Stimulated activated CD8-positive, alpha-beta memory T cell treated with anti-CD3 and anti-CD28 coated beads, Interleukin-4, amount 100 ng/mL, for 1 hour (primary cell): ENCODE data around the gene RIIAD1.
"Not testable (repeated sequence)": the region's sequence is repeated elsewhere in the genome, so short reads cannot be mapped to it uniquely, and the experiment has no call there.

ENCODE experiments used
- DNase-seq, 2 donors: peaks; one replicate each; pipeline ENCODE4 v3.0.0-alpha.2; 2020; ENCODE audit warnings: low read depth in 2 of 2, low spot score in 1 of 2

The RIIAD1 gene

DNA sequence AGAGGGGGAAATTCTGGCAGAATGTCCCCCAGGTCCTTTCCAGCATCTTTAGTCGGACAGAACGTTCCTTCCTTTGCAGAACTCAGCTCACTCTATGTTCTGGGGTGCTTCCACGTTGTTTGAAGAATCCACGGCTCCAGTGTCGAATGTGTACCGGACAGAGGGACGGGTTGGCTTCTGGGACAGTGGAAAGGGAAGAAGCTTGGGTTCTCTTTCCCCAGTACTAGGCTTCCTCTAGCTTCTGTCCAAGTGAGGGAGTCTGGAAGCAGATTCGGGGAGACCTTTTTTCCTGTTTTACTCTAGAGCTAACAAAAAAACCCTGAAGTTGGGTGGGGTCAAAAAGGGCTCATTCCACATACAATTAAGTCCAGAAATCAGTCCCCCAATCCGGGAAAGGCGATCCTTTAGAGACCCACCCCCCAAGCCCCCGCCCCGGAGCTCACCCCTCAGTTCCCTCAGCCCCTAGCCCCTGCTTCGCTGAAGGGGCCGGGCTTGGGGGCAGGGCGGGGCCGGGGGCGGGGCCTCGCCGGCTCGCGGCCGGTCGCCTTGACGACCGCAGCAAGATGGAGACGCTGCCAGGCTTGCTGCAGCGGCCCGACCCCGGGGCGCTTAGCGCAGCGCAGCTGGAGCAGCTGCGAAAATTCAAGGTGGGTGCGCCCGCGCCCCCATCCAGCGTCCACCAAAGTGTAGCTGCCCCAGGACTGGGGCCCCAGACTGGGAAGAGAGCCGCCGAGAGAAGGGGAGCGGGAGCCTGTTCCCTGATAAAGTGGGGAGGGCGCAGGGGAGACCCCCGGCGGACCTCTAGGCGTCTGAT is at the start of gene RIIAD1:
Gene RIIAD1, plus strand, starts transcription at position 549 of the 814 bp plus-strand sequence. Its CDS starts 15 bp downstream, at position 564.
- no peak for DNase-seq

GRCh38 chr1:151673407-151673806 is 47.9 kb upstream of the RIIAD1 start:
- DNase-seq: no peak

- no peak for DNase-seq
Measured at GRCh38 chr1:151680391-151680790, 40.9 kb upstream of the RIIAD1 start.

DNA sequence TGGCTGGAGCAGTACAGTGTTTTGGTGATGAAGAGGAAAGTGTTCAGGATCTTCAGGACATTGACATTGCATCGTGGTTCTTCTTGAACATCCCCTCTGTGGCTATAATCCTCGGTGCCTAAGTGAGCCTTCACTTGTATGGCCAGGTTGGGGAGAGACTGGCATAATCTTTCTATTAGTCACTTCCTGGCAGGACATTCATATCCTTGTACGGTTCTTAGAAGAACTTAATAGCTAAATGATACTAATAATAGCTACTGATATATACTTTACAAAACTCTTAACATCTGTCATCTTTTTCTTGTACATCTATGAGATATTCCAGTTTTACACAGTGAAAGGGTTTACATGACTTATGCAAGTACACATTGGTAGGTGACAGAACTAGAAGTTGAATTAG is 40.5 kb upstream of the RIIAD1 start:
- no peak for DNase-seq

DNA sequence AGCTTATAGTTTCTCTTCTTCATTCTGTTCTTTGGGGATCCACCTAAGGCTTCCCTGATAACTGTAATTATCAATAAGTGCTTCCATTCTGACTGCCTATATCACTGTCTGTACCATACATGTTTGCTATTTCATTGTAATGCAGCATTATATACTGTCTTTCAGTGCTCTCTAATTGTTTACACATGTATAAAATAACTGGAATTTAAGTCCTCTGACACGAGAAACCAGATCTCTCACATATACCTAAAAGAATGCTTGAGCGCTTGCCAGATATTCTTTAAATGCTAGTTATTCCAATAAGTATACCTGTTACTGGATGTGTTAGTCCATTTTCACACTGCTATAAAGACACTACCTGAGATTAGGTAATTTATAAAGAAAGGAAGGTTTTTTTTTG is 39.4 kb upstream of the RIIAD1 start:
- no peak for DNase-seq

DNA sequence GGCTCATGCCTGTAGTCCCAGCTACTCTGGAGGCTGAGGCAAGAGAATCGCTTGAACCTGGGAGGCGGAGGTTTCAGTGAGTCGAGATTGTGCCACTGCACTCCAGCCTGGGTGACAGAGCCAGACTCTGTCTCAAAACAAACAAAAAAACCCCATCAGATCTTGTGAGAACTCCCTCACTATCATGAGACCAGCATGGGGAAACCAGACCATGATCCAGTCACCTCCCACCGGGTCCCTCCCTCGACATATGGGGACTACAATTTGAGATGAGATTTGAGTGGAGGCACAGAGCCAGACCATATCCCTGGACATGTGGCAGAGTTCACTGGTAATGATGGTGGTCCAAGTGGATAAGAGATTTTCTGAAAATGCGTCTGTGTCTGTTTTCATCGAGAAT is 38.4 kb upstream of the RIIAD1 start:
- DNase-seq: not testable (repeated sequence)

DNA sequence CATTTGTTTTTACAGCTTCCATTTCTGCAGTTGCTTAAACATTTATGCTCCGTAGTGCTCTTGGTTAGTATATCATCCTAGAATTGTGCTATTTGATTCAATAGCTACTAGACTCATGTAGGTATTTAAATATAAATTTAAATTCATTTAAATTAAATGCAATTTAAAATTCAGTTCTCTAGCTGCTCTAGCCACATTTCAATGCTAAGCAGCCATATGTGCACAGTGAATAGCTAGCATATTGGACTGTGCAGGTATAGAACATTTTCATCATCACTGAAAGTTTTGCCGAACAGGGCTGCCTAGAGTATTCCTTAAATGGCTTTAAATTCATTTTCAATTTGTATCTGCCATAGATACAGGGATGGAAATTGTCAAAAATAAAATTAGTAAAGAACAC is 37.2 kb upstream of the RIIAD1 start:
- DNase-seq: no peak

DNA sequence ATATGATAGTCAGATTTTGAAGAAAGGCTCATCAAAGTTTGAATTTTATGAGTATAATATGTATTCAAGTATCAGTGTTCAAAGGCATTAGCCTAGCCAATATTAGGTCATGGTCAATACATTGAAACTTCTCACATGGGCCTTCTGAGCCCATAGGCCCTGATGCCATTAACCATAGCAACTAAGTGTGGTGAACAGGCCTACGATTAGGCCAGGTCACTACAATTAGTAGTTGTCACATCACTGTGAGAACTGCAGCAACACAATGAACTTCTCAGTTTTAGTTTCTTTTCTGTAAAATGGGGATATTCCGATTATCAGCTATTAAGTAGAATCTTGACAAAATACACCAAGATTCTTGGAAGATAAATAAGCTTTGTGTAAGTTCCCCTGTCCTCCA is 34.8 kb upstream of the RIIAD1 start:
- DNase-seq: no peak

GRCh38 chr1:151689494-151689893 is 31.8 kb upstream of the RIIAD1 start:
- DNase-seq: no peak

- DNase-seq: no peak
Measured at GRCh38 chr1:151692226-151692625, 29.1 kb upstream of the RIIAD1 start.

GRCh38 chr1:151693057-151693651 is 28.2 kb upstream of the RIIAD1 start:
- DNase-seq: no peak

DNA sequence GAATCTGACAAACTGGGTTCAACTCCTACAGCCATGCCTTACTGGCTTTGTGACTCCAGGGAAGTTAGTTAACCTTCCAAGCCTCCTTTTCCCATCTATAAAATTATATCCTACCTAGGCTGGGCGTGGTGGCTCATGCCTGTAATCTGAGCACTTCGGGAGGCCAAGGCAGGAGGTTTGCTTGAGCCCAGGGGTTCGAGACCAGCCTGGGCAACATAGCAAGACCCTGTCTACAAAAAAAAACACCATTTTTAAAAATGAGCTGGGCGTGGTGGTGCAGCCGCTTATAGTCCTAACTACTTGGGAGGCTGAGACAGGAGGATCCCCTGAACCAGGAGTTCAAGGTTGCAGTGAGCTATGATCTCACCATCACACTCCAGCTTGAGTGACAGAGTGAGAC is 19.8 kb upstream of the RIIAD1 start:
- DNase-seq: no peak

DNA sequence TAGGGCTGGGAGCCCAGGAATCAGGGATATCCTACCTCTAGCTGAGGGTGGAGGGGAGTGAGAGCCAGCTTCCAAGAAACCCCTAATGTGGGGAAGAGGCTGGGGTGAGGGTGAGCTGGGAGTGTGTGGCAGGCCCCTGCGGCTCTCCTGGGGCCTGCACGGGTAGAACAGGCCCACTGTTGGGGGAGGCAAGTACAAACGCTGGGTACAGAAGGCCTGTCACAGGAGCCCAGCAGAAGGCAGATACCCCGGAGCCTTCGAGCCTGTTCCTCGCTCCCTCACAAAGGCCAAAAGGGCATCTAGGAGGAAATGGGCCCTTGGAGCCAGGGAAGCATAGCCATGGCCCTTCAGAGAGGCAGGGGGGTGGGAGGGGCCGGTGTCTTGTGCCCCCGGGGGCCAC is 18.4 kb upstream of the RIIAD1 start:
- DNase-seq: no peak

DNA sequence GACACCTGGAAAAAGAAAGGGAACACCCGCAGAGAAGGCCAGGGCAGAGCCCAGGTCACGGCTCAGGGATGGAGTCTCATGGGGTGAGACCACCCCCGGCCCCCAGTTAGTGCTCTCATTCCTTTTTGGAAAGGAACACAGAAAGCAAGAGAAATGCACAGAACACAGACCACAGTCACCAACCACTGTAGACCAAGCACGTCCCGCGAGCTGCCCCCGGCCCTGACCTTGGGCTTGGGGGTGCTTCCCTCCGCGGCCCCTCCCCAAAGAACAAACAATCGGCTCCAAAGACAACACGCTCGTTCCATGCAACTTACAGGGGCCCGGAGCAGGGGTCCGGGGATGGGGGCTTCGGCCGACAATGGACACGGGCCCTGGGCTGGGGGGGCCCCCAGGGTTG is 17.5 kb upstream of the RIIAD1 start:
- DNase-seq: no peak

- no peak for DNase-seq
Measured at GRCh38 chr1:151704246-151704645, 17.1 kb upstream of the RIIAD1 start.

- no peak for DNase-seq
Measured at GRCh38 chr1:151705146-151705545, 16.2 kb upstream of the RIIAD1 start.

- no peak for DNase-seq
Measured at GRCh38 chr1:151705753-151706463, 15.4 kb upstream of the RIIAD1 start.

GRCh38 chr1:151706464-151707415 is 14.6 kb upstream of the RIIAD1 start:
- DNase-seq: no peak

- DNase-seq: no peak
Measured at GRCh38 chr1:151707541-151708065, 13.7 kb upstream of the RIIAD1 start.

DNA sequence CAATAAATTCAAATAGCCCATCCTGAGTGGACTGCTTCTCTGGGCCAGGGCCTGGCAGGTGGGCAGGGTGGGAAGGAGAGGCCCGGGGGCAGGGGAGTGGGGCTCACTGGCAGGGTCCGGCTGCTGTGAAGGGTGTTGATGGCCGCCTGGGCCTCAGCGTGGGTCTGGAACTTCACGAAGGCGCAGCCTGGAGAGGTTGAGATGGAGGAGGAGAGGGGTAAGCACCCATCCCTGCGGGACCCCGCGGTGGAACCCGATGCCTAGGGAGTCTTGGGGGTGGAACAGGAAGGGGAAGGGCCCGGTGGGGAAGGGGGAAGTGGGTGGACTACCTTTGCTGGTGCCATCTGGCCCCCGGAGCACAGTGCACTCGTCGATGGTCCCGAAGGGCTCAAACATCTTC is 12.4 kb upstream of the RIIAD1 start:
- no peak for DNase-seq
